CD4-positive, alpha-beta T cell treated with Interleukin-4 for 4 hours (primary cell): ENCODE results near the gene DOC2A.
A peak's percentile ranks its signal among the peaks of the same experiment; 100 is the strongest.
"Not testable (repeated sequence)": the region's sequence is repeated elsewhere in the genome, so short reads cannot be mapped to it uniquely, and the experiment has no call there.

Experiments used
- DNase-seq: peaks from one replicate; pipeline ENCODE4 v3.0.0-alpha.2; 2020

The DOC2A gene

GRCh38 chr16:30026449-30026848 lies 15.6 kb upstream of the DOC2A start:
- no peak for DNase-seq

- no peak for DNase-seq
Measured at GRCh38 chr16:30025574-30025973, 14.7 kb upstream of the DOC2A start.

GRCh38 chr16:30025156-30025555 lies 14.3 kb upstream of the DOC2A start:
- DNase-seq = no peak

- DNase-seq = no peak
Measured at GRCh38 chr16:30024451-30024850, 13.6 kb upstream of the DOC2A start.

- no peak for DNase-seq
Measured at GRCh38 chr16:30023586-30023985, 12.8 kb upstream of the DOC2A start.

GRCh38 chr16:30022887-30023286 lies 12.1 kb upstream of the DOC2A start, which contains the start of gene C16orf92:
Gene C16orf92, plus strand, starts transcription at chr16:30023198. Its CDS starts 143 bp downstream, at chr16:30023341.
- no peak for DNase-seq

GRCh38 chr16:30018731-30019158 lies 7.9 kb upstream of the DOC2A start:
- DNase-seq = no peak

GRCh38 chr16:30017937-30018336 lies 7.1 kb upstream of the DOC2A start:
- DNase-seq = not testable (repeated sequence)

GRCh38 chr16:30017277-30017656 lies 6.4 kb upstream of the DOC2A start:
- no peak for DNase-seq

- DNase-seq = no peak
Measured at GRCh38 chr16:30016555-30017276, 5.9 kb upstream of the DOC2A start.

- DNase-seq = not testable (repeated sequence)
Measured at GRCh38 chr16:30015450-30015849, 4.6 kb upstream of the DOC2A start.

- DNase-seq = not testable (repeated sequence)
Measured at GRCh38 chr16:30012598-30012997, 1.8 kb upstream of the DOC2A start.

- DNase-seq = no peak
Measured at GRCh38 chr16:30011714-30012504, 1.1 kb upstream of the DOC2A start.

- DNase-seq = no peak
Measured at GRCh38 chr16:30009990-30010843, 610 bp downstream of the DOC2A start.

- DNase-seq = no peak
Measured at GRCh38 chr16:30009085-30009862, 1.6 kb downstream of the DOC2A start.

- no peak for DNase-seq
Measured at GRCh38 chr16:30007378-30007895, 3.4 kb downstream of the DOC2A start.

- no peak for DNase-seq
Measured at GRCh38 chr16:30006659-30007377, 4.0 kb downstream of the DOC2A start.

- no peak for DNase-seq
Measured at GRCh38 chr16:30006095-30006473, 4.7 kb downstream of the DOC2A start.

GRCh38 chr16:30005341-30006094 lies 5.3 kb downstream of the DOC2A start:
- peak; percentile 42 for DNase-seq

GRCh38 chr16:30004811-30005242 lies 6.0 kb downstream of the DOC2A start:
- DNase-seq = no peak

GRCh38 chr16:30004424-30004776 lies 6.4 kb downstream of the DOC2A start:
- DNase-seq = no peak
